Activated CD4-positive, alpha-beta T cell treated with anti-CD3 and anti-CD28 coated beads, Interleukin-2, amount 50 U/mL, for 1 hour (primary cell): ENCODE measurements around the gene NEDD4L.
"Not testable (repeated sequence)": the region's sequence is repeated elsewhere in the genome, so short reads cannot be mapped to it uniquely, and the experiment has no call there.

Source experiments
- DNase-seq: peaks from one replicate; pipeline ENCODE4 v3.0.0-alpha.2; 2020

NEDD4L gene

DNA sequence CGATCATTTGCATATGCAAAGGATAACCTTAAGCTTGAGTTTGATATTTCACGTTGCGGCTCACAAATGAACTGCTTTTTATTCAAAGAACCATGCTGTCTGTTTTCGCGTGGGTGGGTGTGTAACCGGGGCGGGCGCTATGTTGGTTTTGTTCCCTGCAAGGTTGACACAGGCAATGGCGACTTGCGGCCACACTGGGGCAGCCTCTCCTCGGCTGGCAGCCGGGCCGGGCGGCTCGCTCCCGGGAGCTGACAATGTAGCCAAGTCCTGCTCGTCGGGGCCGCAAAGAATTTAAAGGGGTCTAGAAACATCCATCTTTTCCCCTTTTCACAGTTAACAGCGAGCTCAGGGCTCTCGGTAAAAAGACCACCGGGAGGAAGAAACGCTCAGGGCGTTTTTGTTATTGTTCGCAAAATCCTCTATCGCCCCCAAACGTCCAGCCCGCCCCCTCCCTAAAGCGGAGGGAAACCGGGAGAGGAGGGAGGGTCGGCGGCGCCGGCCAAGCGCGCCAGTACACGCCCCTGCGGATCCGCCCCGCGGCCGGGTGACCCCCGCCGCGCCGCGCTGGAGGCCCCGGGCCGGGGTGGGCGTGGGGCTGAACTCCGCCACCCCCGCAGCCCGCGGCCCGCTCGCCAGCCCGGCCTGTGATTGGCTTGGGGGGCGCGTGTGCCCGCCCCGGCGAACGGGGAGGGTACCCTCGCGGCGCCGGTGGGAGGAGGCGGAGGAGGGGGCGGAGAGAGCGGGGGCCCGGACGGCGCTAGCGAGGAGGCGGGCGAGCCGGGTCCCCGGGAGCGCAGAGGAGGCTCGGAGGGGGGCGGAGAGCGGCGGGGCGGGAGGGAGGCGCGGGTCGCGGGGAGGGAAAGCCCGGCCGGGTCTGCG lies at the start of gene NEDD4L:
Gene NEDD4L, plus strand, starts transcription at position 736 of the 879 bp plus-strand sequence. CDS start 435 bp downstream, outside the sequence.
- DNase-seq: peak; percentile 66

DNA sequence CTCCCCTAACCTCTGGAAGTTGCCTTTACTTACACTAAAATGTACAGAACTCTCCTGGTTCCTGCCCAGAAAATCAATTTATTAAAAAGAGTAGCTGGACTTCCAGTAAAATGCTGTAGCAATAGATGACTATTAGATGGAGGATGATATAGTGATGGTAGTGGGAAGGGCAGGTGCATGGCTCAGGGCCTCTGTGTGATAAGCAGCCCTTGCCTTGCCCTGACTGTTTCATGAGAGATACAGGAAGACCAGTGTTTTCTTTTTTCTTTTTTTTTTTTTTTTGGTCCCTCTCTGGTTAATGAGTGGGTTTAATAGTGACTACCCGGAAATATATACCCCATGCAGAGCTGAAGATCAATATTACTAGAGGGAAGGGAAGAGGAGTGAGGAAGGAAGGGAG lies 48.7 kb upstream of the NEDD4L start:
- DNase-seq: no peak

DNA sequence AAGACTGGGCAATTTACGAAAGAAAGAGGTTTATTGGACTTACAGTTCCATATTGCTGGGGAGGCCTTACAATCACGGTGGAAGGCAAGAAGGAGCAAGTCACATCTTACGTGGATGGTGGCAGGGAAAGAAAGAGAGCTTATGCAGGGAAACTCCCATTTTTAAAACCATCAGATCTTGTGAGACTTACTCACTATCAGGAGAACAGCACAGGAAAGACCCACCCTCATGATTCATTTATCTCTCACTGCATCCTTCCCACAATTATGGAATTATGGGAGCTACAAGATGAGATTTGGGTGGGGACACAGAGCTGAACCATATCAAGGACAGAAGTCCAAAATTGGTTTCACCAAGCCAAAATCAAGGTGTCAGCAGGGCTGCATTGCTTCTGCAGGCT lies 47.1 kb upstream of the NEDD4L start:
- not testable (repeated sequence) for DNase-seq

DNA sequence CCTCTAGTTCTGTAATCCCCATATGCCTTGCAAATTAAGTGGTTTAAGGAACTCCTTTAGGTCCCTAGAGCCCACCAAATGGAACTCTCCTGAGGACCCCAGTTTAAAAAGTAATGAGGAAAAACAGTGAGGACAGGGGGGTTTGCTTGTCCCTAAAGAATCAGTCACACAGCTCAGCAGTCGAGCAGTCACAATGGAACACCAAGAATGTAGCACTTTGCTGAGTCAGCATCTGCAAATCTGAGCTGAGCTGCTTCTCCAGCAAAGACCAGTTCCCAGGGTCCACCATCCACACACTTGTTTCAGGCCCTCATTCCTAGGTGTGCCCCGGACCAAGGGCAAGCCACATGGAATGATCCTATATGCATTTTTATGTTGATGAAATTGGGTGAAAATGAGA lies 46.2 kb upstream of the NEDD4L start:
- DNase-seq: no peak

DNA sequence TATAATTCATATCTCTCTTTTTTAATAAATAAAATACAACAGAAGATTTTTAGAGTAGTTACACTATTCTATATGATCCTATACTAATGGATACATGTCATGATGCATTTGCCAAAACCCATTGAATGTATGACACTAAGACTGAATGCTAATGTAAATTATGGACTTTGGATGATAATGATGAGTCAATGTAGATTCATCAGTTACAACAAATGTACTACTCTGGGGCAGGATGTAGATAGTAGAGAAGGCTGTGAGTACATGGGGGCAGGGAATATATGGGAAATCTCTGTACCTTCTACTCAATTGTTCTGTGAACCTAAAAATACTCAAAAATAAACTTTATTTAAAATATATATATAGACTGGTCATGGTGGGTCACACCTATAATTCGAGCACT lies 45.6 kb upstream of the NEDD4L start:
- no peak for DNase-seq

DNA sequence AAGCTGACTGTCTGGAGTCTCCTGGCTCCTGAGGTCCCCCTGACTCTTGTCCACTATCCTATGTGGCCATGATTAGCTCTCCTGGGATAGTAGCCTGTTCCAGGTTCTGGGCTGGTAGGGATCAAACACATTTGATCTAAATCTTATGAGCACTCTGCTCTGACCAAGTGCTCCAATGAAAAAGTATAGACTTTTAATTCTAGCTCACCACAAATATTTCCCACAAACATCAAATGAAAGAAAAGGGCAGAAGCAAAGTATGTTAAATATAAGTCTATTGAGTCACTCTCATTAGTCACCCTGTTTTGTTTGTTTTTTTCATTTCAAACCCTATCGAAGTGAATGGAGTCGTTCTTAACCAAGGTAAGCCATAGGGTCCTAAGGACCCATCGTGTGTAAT lies 39.7 kb upstream of the NEDD4L start:
- DNase-seq: no peak

DNA sequence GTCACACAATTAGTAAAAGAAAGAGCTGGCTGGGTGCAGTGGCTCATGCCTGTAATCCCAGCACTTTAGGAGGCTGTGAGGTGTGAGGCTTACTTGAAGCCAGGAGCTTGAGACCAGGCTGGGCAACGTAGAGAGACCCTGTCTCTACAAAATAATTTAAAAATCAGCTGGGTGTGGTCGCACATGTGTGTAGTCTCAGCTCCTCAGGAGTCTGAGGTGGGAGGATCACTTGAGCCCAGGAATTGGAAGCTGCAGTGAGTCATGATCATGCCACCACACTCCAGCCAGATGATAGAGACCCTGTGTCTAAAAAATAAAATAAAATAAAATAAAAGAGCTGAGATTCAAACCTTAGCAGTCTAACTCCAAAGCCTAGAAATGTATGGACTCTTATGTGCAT lies 39.0 kb upstream of the NEDD4L start:
- DNase-seq: no peak

DNA sequence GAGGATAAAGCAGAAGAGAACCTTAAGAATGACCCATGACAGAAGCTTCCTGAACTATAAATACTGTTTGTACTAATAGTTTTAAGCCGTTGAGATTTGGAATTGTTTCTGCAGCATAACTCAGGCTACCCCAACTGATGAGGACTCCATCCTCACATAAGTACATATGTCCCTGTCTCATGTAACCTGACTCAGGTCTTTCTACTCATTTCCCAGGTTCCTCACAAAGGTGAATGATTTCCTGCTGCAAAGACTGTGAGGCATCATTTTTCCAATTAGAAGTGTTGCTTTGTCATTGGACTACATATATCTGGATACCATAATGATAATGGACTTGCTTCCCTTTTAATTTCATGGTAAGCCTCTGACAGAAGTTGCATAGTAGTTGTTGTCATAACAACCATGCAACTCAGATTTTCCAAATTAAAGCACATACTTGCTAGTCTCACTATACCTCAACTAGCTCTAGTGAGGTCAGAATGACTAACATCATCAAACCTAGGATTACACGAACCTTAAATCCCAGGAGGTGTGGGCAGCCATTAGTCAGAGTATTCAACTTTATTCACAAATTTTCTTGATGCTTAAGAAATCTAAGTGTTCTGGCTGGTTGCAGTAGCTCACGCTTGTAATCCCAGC lies 38.0 kb upstream of the NEDD4L start:
- no peak for DNase-seq

DNA sequence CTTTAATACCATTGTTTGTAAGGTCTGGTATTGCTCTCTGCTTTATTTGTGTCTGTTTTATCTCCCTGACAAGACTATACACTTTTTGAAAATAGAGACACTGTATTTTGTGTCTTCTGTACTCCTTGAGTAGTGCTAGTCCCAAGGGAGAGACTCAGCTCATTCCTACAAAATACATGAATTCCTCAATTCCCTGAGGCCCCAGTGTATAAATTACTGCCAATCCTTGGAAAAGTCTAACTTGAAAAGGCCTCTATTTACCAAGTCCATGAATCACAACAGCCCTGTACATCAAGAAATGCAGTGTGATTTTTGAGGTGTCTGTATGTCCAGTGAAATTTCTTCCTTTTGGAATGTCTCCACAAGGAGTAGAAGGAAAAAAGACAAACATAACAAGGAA lies 34.9 kb upstream of the NEDD4L start:
- no peak for DNase-seq

DNA sequence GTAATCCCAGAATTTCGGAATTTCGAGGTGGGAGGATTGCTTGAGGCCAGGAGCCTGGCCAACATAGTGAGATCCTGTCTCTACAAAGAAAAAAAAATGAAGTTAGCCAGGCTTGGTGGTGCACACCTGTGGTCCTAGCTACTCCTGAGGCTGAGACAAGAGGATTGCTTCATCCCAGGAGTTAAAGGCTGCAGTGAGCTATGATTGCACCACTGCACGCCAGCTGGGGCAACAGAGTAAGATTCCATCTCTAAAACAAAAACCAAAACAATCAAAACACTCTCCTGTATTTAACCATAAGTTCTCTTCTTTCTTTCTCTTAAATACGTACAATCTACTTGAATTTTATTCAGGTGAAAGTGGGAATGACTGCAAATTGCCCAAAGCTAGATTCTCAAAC lies 33.8 kb upstream of the NEDD4L start:
- no peak for DNase-seq

DNA sequence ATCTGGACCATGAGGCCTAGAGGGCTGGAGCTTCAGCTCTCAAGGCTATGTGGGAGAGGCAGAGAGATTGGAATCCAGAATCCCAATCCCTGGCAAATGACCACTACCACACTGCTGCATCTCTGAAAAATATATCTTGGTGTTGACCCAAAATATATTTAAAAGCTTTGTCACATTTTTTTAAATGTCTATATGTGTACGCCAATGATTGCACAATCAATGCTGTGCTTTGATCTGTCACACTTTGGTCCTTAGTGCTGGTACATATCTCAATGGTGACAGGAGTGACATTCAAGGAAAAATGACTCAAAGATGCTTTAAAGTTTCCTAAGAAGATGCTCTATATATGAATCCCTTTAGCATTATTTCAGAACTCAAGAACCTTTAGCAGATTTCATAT lies 31.7 kb upstream of the NEDD4L start:
- DNase-seq: no peak

DNA sequence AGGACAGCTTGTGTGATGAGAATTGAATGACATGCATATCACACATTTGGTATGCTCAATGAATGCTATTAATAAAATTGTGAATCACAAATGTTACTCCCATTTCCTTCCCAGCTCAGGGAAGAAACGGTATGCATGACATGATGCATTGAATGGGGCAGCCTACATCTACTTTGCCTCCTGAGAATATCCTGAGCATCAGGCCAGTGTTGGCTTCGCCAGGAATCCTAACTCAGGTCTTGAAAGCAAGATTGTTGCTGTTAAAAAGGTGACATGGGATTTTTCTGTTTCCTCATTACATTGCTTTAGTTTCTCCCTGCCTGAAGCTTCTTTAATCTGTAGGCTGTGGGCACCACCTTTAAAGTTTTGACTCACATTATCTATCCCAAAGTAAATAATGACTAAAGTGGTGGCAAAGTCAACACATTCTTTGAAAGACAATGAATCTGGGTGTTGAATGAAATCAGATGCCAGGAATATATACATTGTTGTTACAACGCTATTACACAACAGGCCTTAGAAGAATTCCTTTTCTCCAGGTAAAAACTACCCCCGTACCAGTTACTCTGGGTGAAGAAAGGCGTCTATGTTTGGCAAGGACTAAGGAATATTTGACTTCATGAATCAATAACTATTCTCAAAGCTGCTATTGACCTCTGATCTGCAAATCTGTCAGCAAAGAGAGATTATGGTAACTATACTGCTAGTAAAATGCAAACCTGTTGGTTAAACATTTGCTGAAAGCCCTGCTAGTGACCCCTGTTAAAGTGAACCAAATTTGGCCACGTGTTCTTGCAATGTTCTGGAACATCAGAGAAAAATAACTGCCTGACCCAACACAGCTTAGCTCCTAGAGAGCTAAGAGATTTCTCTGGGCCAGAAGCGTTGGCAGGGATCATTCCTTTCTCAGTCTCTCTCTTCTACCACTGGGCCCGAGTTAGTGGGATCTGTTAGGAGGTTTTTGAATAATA lies 30.5 kb upstream of the NEDD4L start:
- no peak for DNase-seq

DNA sequence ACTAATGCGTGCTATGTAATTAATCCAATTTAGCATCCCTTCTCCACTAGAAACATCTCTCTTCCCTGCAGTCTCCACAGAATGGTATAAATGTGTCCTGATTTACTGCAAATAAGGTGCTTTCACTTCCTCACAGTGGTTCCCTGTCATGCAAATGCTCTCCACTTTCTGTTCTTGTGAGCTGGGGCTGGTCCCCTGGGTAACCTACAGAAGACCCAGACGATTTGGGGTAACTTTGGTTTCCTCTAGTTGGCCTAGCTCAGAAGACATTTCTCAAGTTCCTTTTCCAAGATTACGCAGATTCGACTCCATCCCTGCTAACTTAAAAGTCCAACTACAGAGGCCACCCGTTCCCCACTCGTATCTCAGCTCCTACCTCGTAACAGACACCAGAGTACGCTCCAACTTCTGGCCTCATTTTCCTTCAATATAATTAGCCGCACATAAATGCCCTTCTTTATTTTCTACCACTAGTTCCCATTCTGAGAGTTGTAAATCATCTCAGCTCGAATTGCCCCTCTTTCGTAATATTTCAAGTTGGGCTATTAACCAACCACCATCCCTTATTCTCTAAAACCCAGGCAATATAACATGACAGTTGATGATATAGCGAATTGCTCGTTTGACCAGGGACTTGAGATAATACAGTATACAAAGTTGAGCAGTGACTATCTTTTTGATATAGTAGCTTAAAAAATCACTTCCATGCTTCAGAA lies 28.8 kb upstream of the NEDD4L start:
- DNase-seq: no peak

DNA sequence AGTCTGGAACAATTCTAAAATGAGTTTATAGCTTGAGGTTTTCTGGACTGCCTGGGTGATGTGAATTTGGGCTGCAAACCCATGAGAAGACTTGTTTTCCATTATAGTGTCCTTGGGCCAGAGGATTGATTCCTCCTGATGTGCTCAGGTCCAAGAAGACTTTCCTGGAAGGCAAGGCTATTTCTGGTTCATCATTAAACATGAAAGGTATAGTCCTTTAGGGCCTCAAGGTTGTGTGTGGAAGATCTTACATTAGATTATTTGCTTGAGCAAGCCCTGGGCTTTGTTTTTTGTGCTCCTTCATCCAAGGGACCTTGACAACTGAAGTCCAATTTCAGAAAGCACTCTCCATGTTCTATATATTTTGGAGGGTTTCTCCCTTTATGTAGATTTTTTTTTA lies 26.8 kb upstream of the NEDD4L start:
- no peak for DNase-seq

DNA sequence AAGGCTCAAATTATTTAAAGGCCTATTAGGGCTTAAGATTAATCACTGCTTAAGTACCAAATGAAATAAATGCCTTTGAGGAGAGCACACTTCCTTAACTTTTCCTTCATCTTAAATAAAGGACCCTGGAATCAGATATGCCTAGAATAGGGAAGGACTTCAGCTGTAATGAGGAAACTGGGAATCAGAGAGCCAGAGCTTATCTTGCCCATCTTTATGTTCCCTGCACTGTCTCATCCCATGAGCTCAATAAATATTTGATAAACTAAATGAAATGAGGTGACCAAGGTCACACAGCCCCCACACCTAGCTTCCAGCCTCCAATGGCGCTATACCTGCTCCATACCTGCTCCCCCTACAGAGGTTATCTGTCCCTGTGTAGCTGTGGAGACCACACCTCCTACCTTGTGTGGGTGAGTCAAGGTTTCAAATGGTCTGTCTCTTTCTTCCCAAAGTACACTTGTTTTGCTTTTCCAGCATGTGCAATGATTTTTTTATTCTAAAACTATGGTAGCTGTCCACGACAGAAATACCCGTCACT lies 23.4 kb upstream of the NEDD4L start:
- no peak for DNase-seq

DNA sequence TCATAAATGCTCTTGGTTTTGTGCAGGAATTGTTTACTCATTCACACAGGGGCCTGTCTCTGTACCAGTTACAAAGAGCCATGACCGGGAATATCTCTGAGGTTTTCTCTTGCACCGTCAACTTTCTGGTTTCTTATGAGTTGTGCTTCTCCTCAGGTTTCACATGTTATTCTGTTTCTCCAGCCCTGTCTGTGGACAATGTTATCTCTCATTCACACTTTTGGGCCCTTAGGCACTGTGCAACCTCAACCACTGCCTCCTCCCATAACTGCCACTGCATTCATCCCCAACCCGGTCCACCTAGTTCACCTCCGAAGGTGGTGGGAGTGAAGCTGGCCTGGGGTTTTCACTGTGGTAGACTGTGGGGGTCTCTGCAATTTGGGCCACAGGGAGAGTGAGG lies 22.5 kb upstream of the NEDD4L start:
- DNase-seq: no peak

DNA sequence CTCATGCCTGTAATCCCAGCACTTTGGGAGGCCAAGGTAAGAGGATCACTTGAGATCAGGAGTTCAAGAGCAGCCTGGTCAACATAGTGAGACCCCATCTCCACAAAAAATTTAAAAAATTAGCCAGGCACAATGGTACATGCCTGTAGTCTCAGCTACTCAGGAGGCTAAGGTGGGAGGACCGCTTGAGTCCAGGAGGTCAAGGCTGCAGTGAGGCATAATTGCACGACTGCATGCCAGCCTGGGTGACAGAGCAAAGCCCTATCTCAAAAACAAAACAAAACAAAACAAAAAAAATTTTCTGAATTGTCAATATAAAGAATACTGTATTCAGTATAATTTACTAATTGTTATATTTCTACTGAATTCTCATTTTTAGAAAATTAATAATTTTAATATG lies 20.9 kb upstream of the NEDD4L start:
- DNase-seq: no peak

DNA sequence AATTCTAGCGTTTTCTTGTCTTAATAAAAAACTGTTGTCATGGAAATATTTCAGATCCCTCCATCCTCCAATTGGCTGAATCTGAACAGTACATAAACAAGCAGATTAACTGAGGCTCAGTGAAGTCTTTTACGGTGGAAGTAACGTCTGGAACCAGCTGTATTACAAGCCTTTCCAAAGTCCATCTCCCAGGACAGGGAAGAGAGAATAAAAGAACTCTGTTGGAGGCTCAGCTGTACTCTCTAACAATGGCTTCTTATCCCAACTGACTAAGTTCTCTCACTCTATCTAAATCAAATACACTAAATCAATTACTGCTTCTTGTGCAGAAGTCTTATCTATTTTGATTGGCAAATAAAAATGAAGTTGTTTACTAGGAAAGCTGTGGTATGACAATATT lies 19.9 kb upstream of the NEDD4L start:
- DNase-seq: no peak

DNA sequence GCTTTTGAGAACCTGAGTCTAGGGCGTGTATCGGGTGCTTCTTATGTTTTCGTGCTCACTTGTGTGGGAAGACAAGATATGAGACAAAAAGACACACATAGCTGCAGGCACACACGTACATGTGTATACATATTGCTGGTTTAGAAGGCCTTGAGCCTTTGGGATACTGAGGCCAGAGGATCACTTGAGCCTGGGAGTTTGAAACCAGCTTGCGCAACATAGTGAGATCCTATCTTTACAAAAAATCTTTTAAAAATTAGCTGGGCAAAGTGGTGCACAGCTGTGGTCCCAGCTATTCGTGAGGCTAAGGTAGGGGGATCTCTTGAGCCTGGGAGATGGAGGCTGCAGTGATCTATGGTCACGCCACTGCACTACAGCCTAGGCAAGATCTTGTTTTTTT lies 18.8 kb upstream of the NEDD4L start:
- no peak for DNase-seq

DNA sequence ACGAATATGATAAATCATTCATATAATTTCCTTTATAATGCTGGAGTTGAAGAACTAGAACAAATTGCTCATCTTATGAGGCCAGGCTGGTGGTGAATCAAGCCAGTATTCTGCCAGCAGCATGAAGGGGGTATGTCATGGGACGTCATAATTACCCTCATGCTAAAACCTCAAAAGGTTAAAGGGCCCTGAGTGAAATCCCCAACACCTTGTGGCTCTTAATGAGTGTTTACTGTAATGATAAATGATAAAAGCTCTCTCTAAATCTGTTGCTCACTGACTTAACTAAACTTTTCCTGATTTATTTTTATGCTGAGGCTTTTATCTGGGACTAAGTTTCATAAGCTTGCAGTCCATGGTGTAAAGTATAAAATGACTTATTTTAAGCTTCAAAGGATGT lies 18.3 kb upstream of the NEDD4L start:
- DNase-seq: no peak

DNA sequence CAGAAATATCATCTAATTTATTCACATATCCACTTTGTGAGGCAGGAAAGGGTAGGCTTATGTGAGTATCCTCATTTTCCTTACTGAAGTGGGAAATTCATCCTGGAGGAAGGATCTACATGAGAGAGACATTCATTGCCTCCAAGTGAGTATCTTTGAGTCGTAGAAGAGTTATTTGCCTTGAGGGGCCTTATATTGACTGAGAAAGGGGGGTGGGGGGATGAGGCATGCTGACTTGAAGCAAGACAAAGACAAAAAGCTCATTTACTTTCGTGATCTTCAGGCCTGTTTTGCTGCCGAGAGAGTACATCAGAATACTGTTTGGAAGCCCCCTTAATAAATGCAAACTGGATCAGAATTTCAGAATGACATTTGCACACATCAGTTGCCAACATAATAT lies 17.6 kb upstream of the NEDD4L start:
- no peak for DNase-seq

DNA sequence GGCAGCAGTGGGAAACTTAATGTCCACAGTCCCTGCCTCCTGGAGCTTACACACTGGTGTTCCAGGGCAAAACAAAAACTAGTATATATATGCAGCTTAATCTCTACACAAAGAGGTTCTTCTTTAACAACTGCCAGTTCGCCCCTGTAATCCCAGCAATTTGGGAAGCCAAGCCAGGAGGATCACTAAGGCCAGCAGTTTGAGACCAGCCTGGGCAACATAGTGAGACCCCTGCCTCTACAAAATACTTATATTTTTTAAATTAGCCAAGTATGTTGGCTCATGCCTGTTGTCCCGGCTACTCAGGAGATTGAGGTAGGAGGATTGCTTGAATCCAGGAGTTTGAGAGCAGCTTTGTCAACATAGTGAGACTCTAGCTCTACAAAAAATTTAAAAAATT lies 17.2 kb upstream of the NEDD4L start:
- DNase-seq: no peak
